WTC11 (cell line): ENCODE data around the gene CMBL. TPM values are rescaled to one million over a fixed set of nuclear protein-coding genes. Genes with fewer than 3 reads are reported as not detected.
"Not testable (repeated sequence)": the region's sequence is repeated elsewhere in the genome, so short reads cannot be mapped to it uniquely, and the experiment has no call there.

Experiments used
- ATAC-seq: fragments of 200-7000 bp; cut with Tn5 transposase; 2 replicates; pipeline ENCODE4 v1.10.0; 2021; ENCODE audit warnings: mild to moderate bottlenecking, moderate library complexity
- CTCF ChIA-PET: fragments of 300-600 bp; sonication (Branson Sonifier 250); formaldehyde crosslinking; loops from one replicate; lab custom pipeline; 2021; ENCODE audit warnings: antibody characterized with exemption; lab: Charles Lee
- POLR2A ChIA-PET: fragments of 350-600 bp; sonication (Branson Sonifier 250); formaldehyde crosslinking; loops from one replicate; lab custom pipeline; 2021; ENCODE audit warnings: antibody characterized with exemption; lab: Charles Lee
- DNase-seq: peaks from one replicate; pipeline ENCODE4 v3.0.0; 2021; ENCODE audit warnings: low spot score
- H3K27ac Mint-ChIP-seq: 2 replicates; pipeline ENCODE4 v1.8.0; 2021; ENCODE audit warnings: mixed read lengths
- H3K27me3 Mint-ChIP-seq: 2 replicates; pipeline ENCODE4 v1.8.0; 2021; ENCODE audit warnings: low read depth, mild to moderate bottlenecking, moderate library complexity, mixed read lengths
- H3K36me3 Mint-ChIP-seq: 2 replicates; pipeline ENCODE4 v1.8.0; 2021; ENCODE audit warnings: mixed read lengths
- H3K4me1 Mint-ChIP-seq: 2 replicates; pipeline ENCODE4 v1.8.0; 2022; ENCODE audit warnings: mixed read lengths
- H3K4me3 Mint-ChIP-seq: 2 replicates; pipeline ENCODE4 v1.8.0; 2021; ENCODE audit warnings: mild to moderate bottlenecking, moderate library complexity, mixed read lengths
- H3K9me3 Mint-ChIP-seq: 2 replicates; pipeline ENCODE4 v1.8.0; 2021; ENCODE audit warnings: mixed read lengths
- CBFB ChIP-seq: sonication (generic); formaldehyde crosslinking; IDR thresholded peaks from 2 replicates; pipeline ENCODE4 v1.8.1; 2022; ENCODE audit warnings: mild to moderate bottlenecking, low read depth, missing genetic modification reagents
- ETV6 ChIP-seq: sonication (generic); formaldehyde crosslinking; IDR thresholded peaks from 2 replicates; pipeline ENCODE4 v1.8.1; 2022; ENCODE audit warnings: mild to moderate bottlenecking, missing genetic modification reagents
- GABPB1 ChIP-seq: sonication (generic); formaldehyde crosslinking; IDR thresholded peaks from 2 replicates; pipeline ENCODE4 v1.8.1; 2023; ENCODE audit warnings: mild to moderate bottlenecking, missing genetic modification reagents
- IRF2 ChIP-seq: sonication (generic); formaldehyde crosslinking; IDR thresholded peaks from 2 replicates; pipeline ENCODE4 v1.8.0; 2022; ENCODE audit warnings: low read depth, missing genetic modification reagents, borderline replicate concordance
- TEAD1 ChIP-seq: sonication (generic); formaldehyde crosslinking; IDR thresholded peaks from 2 replicates; pipeline ENCODE4 v1.8.0; 2022; ENCODE audit warnings: mild to moderate bottlenecking, missing genetic modification reagents
- TEAD4 ChIP-seq: sonication (generic); formaldehyde crosslinking; IDR thresholded peaks from 2 replicates; pipeline ENCODE4 v1.8.0; 2022; ENCODE audit warnings: mild to moderate bottlenecking, missing genetic modification reagents
- TP53 ChIP-seq: sonication (generic); formaldehyde crosslinking; IDR thresholded peaks from 2 replicates; pipeline ENCODE4 v1.8.1; 2023; ENCODE audit warnings: mild to moderate bottlenecking, missing genetic modification reagents
- ZNF396 ChIP-seq: fragments of 250-450 bp; sonication (Bioruptor Pico); IDR thresholded peaks from 2 replicates; pipeline ENCODE4 v1.8.0; 2021; ENCODE audit warnings: mild to moderate bottlenecking, moderate library complexity, borderline replicate concordance
- total RNA-seq: library from RNA; stranded (reverse); gene quantifications from 3 replicates; pipeline ENCODE4 v1.2.3, GENCODE V29; 2021
- TF ChIP-seq, protein P1 (sequence below): sonication (generic); formaldehyde crosslinking; IDR thresholded peaks from 2 replicates; pipeline ENCODE4 v1.8.0; 2022; ENCODE audit warnings: mild to moderate bottlenecking, missing genetic modification reagents
- TF ChIP-seq, protein P2 (sequence below): sonication (generic); formaldehyde crosslinking; IDR thresholded peaks from 2 replicates; pipeline ENCODE4 v1.8.0; 2023; ENCODE audit warnings: mild to moderate bottlenecking, missing genetic modification reagents
- TF ChIP-seq, protein P3 (sequence below): sonication (generic); formaldehyde crosslinking; IDR thresholded peaks from 2 replicates; pipeline ENCODE4 v1.8.1; 2022; ENCODE audit warnings: low read depth, mild to moderate bottlenecking, moderate library complexity, missing genetic modification reagents, borderline replicate concordance
- TF ChIP-seq, protein P4 (sequence below): sonication (generic); formaldehyde crosslinking; IDR thresholded peaks from 2 replicates; pipeline ENCODE4 v1.8.1; 2022; ENCODE audit warnings: missing genetic modification reagents, borderline replicate concordance
- TF ChIP-seq, protein P5 (sequence below): sonication (generic); formaldehyde crosslinking; IDR thresholded peaks from 2 replicates; pipeline ENCODE4 v1.8.1; 2023; ENCODE audit warnings: mild to moderate bottlenecking, moderate library complexity, missing genetic modification reagents
- TF ChIP-seq, protein P6 (sequence below): sonication (generic); formaldehyde crosslinking; IDR thresholded peaks from 2 replicates; pipeline ENCODE4 v1.8.0; 2023; ENCODE audit warnings: missing genetic modification reagents

CMBL gene
- total RNA-seq, 1 experiment from 2014 or later: 34.0 TPM

DNA sequence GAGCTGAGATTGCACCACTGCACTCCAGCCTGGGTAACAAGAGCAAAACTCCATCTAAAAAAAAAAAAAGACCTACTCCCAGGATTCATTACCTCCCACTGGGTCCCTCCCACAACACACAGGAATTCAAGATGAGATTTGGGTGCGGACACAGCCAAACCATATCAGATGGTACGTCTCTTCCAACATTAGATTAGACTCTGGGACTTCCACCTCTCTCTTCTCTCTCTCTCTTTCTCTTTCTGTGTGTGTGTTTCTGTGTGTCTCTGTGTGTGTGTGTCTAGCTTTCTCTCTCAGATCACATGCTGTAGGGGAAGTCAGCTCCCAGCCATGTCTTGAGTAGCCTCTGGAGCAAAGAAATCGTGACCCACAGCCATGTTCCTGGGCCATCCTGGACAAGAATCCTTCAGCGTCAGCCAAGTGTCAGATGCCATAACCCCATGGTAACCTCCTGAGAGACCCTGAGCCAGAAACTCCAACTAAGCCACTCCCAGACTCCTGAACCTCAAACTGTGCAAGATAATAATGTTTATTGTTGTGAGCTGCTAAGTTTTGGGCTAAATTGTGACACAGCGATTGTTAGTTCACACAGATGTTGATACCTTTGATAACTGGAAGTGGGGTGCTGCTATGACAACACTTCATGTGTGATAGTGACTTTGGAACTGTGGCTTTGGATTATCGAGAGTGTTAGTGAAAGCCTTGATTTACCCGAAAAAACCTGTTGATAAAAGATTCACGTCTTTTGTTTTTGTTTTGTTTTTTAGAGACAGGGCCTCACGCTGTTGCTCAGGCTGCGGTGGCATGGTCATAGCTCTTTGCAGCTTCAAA lies 4.1 kb upstream of the CMBL start (continued):
- TF ChIP-seq, protein P1, sequence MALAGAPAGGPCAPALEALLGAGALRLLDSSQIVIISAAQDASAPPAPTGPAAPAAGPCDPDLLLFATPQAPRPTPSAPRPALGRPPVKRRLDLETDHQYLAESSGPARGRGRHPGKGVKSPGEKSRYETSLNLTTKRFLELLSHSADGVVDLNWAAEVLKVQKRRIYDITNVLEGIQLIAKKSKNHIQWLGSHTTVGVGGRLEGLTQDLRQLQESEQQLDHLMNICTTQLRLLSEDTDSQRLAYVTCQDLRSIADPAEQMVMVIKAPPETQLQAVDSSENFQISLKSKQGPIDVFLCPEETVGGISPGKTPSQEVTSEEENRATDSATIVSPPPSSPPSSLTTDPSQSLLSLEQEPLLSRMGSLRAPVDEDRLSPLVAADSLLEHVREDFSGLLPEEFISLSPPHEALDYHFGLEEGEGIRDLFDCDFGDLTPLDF: no peak

DNA sequence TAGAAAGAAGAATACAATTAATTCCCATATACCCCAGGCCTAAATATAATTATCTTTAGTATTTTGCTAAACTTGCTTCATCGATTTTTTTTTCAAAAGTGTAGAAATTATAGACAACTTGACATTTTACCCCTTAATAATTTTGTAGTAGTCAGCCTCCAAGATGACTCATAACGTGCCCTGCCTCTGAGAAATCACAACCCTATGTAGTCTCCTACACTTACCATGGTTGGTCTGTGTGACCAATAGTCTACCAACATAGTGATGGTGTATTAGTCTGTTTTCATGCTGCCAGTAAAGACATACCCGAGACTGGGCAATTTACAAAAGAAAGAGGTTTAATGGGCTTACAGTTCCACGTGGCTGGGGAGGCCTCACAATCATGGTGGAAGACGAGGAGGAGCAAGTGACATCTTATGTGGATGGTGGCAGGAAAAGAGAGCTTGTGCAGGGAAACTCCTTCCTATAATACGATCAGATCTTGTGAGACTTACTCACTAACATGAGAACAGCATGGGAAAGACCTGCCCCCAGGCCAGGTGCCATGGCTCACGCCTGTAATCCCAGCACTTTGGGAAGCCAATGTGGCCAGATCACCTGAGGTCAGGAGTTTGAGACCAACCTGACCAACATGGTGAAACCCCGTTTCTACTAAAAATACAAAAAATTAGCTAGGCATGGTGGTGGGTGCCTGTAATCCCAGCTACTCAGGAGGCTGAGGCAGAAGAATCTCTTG lies 3.3 kb upstream of the CMBL start:
- Mint-ChIP-seq H3K9me3 (peaks cover 18% of the 10 kb centered on the region), H3K4me1 (peaks cover 23% of the 10 kb centered on the region), H3K27me3 (peaks cover 10% of the 10 kb centered on the region)
- H3K27ac Mint-ChIP-seq, H3K36me3 Mint-ChIP-seq, DNase-seq, POLR2A ChIA-PET, H3K4me3 Mint-ChIP-seq, ATAC-seq: not testable (repeated sequence)
- CTCF ChIA-PET: interaction anchor here (0.7 kb wide), 1 partner anchor 27 kb away, joined by 3 read pairs; no protein-coding TSS in a partner anchor

DNA sequence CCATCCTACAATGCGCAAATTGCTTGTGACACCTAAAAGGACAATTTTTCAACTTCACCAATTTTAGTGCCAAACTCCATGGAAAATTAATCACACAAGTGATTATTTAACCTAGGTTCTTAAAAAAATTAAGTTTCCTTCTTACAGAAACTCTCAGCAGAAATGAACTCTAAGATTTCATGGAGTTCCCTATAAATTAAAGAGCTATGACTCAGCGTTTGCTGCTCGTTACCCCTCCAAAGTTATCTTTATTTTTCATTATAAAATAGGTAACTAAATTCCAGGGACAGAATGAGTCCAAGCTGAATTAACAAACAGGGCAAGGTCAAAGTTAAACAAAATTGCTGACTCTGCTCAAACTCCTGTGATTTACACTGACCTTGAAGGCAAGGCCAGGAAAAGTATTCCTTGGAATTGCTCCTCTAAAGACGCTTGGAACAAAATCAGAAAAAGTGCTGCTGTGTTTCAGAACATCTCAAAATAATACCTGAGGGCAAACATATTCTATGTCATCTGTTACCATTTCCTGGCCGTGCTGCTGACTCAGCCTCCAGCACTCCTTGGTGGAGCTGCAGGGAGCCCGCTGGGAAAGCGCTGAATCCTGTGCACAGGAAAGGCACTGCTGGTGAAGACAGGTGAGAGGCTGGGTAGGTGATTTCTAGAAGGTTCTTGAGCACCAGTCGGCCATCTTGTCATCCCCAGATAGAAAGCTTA lies 2.5 kb upstream of the CMBL start:
- Mint-ChIP-seq H3K9me3 (peaks cover 14% of the 10 kb centered on the region), H3K36me3 (peaks cover 6% of the 10 kb centered on the region), H3K4me1 (peaks cover 27% of the 10 kb centered on the region), H3K4me3 (no peak overlapping the region), H3K27ac (no peak overlapping the region), H3K27me3 (peaks cover 10% of the 10 kb centered on the region)
- CTCF ChIA-PET: interaction anchor here (0.7 kb wide), 1 partner anchor 26 kb away, joined by 3 read pairs; no protein-coding TSS in a partner anchor
- no peak for ATAC-seq
- no peak for TF ChIP-seq TEAD4 (CRISPR knock-in tag)
- no peak for TF ChIP-seq TEAD1 (CRISPR knock-in tag)
- no peak for TF ChIP-seq IRF2 (CRISPR knock-in tag)
- TF ChIP-seq, protein P2, sequence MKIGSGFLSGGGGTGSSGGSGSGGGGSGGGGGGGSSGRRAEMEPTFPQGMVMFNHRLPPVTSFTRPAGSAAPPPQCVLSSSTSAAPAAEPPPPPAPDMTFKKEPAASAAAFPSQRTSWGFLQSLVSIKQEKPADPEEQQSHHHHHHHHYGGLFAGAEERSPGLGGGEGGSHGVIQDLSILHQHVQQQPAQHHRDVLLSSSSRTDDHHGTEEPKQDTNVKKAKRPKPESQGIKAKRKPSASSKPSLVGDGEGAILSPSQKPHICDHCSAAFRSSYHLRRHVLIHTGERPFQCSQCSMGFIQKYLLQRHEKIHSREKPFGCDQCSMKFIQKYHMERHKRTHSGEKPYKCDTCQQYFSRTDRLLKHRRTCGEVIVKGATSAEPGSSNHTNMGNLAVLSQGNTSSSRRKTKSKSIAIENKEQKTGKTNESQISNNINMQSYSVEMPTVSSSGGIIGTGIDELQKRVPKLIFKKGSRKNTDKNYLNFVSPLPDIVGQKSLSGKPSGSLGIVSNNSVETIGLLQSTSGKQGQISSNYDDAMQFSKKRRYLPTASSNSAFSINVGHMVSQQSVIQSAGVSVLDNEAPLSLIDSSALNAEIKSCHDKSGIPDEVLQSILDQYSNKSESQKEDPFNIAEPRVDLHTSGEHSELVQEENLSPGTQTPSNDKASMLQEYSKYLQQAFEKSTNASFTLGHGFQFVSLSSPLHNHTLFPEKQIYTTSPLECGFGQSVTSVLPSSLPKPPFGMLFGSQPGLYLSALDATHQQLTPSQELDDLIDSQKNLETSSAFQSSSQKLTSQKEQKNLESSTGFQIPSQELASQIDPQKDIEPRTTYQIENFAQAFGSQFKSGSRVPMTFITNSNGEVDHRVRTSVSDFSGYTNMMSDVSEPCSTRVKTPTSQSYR (CRISPR knock-in tag): no peak
- TF ChIP-seq, protein P3, sequence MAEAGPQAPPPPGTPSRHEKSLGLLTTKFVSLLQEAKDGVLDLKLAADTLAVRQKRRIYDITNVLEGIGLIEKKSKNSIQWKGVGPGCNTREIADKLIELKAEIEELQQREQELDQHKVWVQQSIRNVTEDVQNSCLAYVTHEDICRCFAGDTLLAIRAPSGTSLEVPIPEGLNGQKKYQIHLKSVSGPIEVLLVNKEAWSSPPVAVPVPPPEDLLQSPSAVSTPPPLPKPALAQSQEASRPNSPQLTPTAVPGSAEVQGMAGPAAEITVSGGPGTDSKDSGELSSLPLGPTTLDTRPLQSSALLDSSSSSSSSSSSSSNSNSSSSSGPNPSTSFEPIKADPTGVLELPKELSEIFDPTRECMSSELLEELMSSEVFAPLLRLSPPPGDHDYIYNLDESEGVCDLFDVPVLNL (CRISPR knock-in tag): no peak
- TF ChIP-seq GABPB1 (CRISPR knock-in tag): no peak
- no peak for TF ChIP-seq ZNF396 (CRISPR knock-in tag)
- TF ChIP-seq, protein P4, sequence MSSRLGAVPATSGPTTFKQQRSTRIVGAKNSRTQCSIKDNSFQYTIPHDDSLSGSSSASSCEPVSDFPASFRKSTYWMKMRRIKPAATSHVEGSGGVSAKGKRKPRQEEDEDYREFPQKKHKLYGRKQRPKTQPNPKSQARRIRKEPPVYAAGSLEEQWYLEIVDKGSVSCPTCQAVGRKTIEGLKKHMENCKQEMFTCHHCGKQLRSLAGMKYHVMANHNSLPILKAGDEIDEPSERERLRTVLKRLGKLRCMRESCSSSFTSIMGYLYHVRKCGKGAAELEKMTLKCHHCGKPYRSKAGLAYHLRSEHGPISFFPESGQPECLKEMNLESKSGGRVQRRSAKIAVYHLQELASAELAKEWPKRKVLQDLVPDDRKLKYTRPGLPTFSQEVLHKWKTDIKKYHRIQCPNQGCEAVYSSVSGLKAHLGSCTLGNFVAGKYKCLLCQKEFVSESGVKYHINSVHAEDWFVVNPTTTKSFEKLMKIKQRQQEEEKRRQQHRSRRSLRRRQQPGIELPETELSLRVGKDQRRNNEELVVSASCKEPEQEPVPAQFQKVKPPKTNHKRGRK (CRISPR knock-in tag): no peak
- no peak for TF ChIP-seq ETV6 (CRISPR knock-in tag)
- TF ChIP-seq, protein P5, sequence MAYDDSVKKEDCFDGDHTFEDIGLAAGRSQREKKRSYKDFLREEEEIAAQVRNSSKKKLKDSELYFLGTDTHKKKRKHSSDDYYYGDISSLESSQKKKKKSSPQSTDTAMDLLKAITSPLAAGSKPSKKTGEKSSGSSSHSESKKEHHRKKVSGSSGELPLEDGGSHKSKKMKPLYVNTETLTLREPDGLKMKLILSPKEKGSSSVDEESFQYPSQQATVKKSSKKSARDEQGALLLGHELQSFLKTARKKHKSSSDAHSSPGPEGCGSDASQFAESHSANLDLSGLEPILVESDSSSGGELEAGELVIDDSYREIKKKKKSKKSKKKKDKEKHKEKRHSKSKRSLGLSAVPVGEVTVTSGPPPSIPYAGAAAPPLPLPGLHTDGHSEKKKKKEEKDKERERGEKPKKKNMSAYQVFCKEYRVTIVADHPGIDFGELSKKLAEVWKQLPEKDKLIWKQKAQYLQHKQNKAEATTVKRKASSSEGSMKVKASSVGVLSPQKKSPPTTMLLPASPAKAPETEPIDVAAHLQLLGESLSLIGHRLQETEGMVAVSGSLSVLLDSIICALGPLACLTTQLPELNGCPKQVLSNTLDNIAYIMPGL (CRISPR knock-in tag): no peak
- no peak for TF ChIP-seq TP53 (CRISPR knock-in tag)
- TF ChIP-seq CBFB (CRISPR knock-in tag): no peak
- TF ChIP-seq, protein P6, sequence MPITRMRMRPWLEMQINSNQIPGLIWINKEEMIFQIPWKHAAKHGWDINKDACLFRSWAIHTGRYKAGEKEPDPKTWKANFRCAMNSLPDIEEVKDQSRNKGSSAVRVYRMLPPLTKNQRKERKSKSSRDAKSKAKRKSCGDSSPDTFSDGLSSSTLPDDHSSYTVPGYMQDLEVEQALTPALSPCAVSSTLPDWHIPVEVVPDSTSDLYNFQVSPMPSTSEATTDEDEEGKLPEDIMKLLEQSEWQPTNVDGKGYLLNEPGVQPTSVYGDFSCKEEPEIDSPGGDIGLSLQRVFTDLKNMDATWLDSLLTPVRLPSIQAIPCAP (CRISPR knock-in tag): no peak
- DNase-seq: no peak
- POLR2A ChIA-PET: no interaction called here
